ENCODE measurements around the gene KIF2A. TPM values are rescaled to one million over a fixed set of nuclear protein-coding genes. Genes with fewer than 3 reads are reported as not detected.
"Not testable (repeated sequence)": the region's sequence is repeated elsewhere in the genome, so short reads cannot be mapped to it uniquely, and the experiment has no call there.

The KIF2A gene
- total RNA-seq, 1 experiment from 2014 or later = 42.9 TPM

DNA sequence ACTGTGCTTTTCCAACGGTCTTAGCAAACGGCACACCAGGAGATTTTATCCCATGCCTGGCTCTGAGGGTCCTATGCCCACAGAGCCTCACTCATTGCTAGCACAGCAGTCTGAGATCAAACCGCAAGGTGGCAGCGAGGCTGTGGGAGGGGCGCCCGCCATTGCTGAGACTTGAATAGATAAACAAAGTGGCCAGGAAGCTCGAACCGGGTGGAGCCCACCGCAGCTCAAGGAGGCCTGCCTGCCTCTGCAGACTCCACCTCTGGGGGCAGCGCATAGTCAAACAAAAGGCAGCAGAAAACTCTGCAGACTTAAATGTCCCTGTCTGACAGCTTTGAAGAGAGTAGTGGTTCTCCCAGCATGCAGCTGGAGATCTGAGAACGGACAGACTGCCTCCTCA is 14.2 kb upstream of the KIF2A start:
- CTCF ChIA-PET; H3K9me3 ChIP-seq (ENCODE audit: control insufficient read depth in 1 of 2, insufficient read depth in 1 of 2, low read depth in 1 of 2, low read length in 2 of 2); H3K9ac ChIP-seq (ENCODE audit: low read length); intact Hi-C loops (cut with micrococcal nuclease); ATAC-seq; RAD21 ChIA-PET (ENCODE audit: low non-redundant PET in 1 of 2, low total read pairs in 2 of 2, uncharacterized antibody in 2 of 2, unreplicated experiment in 2 of 2); H3K27me3 ChIP-seq (ENCODE audit: insufficient read depth, low read length); POLR2A ChIA-PET; BruUV-seq (replicated peaks); H4K20me1 ChIP-seq (ENCODE audit: insufficient read depth); H3K27ac ChIP-seq (ENCODE audit: low read depth, low read length); DNase-seq (ENCODE audit: low read depth, low spot score); H3K9me2 ChIP-seq (ENCODE audit: insufficient read depth); H2AFZ ChIP-seq (ENCODE audit: low read depth, low read length, poor library complexity, severe bottlenecking); H3K36me3 ChIP-seq (ENCODE audit: control insufficient read depth in 1 of 2, insufficient read depth in 2 of 2, low read length in 2 of 2); H3K4me3 ChIP-seq (replicated peaks in 1 of 2; ENCODE audit: low read depth in 1 of 2, low read length in 2 of 2); H3K79me2 ChIP-seq (ENCODE audit: insufficient read depth, low read length); H3K4me2 ChIP-seq (ENCODE audit: low read length): not testable (repeated sequence)
- H3K4me1 ChIP-seq (ENCODE audit: control insufficient read depth in 1 of 2, insufficient read depth in 2 of 2, low read length in 2 of 2) = peaks cover 0 to 11% of the 10 kb centered on the region in 2 experiments; a peak in 2 of 4 replicates
- peak in 2 of 3 experiments; percentile 21 to 31; a peak in 1 of 6 replicates for TF ChIP-seq CTCF (IDR thresholded peaks at IDR 0.05 in 2 of 3, conservative IDR thresholded peaks at IDR 0.05 in 1 of 3; ENCODE audit: borderline replicate concordance in 1 of 3, insufficient read depth in 1 of 3, low read depth in 2 of 3, low read length in 2 of 3)

DNA sequence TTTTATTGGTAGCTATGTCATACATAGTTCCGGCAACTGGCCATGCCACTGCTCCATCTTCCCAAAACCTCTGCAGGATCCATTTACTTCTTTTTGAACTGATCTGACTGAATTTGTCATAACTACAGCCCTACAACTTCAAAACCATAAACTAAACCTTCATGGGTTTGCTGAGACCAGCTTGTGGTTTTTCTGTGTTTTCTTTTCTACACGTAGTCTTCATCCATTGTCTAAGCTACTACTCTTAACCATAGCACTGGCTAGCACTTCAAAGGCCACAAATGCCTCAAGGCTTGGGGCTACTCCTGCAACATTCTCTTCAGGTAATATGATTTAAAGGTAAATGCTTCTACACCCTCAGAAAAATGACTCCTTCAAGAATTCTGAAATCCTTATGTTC is 9.0 kb upstream of the KIF2A start:
- no peak for DNase-seq (ENCODE audit: low read depth, low spot score)
- Histone ChIP-seq H3K27ac (ENCODE audit: low read depth, low read length) (no peak overlapping the region), H2AFZ (ENCODE audit: low read depth, low read length, poor library complexity, severe bottlenecking) (peak overlapping the region; percentile 55), H3K4me1 (ENCODE audit: control insufficient read depth in 1 of 2, insufficient read depth in 2 of 2, low read length in 2 of 2) (peaks cover 2 to 15% of the 10 kb centered on the region in 2 experiments; a peak in 2 of 4 replicates), H3K9me3 (ENCODE audit: control insufficient read depth in 1 of 2, insufficient read depth in 1 of 2, low read depth in 1 of 2, low read length in 2 of 2) (no peaks in the 10 kb centered on the region), H3K4me2 (ENCODE audit: low read length) (peak overlapping the region; percentile 45; the same call in 1 of the 2 replicates), H3K9ac (ENCODE audit: low read length) (no peak overlapping the region), H3K27me3 (ENCODE audit: insufficient read depth, low read length) (no peaks in the 10 kb centered on the region), H3K9me2 (ENCODE audit: insufficient read depth) (no peaks in the 10 kb centered on the region), H3K4me3 (replicated peaks in 1 of 2; ENCODE audit: low read depth in 1 of 2, low read length in 2 of 2) (no peak overlapping the region), H3K79me2 (ENCODE audit: insufficient read depth, low read length) (no peaks in the 10 kb centered on the region), H4K20me1 (ENCODE audit: insufficient read depth) (no peaks in the 10 kb centered on the region), H3K36me3 (ENCODE audit: control insufficient read depth in 1 of 2, insufficient read depth in 2 of 2, low read length in 2 of 2) (no peaks in the 10 kb centered on the region)
- POLR2A ChIA-PET = interaction anchor here (1.6 kb wide), 1 partner anchor 9 kb away, joined by 4 read pairs; the partner anchor contains the start of gene KIF2A
- TF ChIP-seq CBX3 (IDR thresholded peaks at IDR 0.05; ENCODE audit: low read depth) = no peak
- no peak for TF ChIP-seq JUND (IDR thresholded peaks at IDR 0.05)
- TF ChIP-seq SIN3A (IDR thresholded peaks at IDR 0.05; ENCODE audit: low read depth) = no peak
- no peak for TF ChIP-seq SP1 (IDR thresholded peaks at IDR 0.05; ENCODE audit: low read depth)
- TF ChIP-seq RAD21 (IDR thresholded peaks at IDR 0.05; ENCODE audit: low read depth) = no peak
- no TSS peak for BruUV-seq (replicated peaks)
- no peak for ATAC-seq
- CTCF ChIA-PET = no interaction called here
- RAD21 ChIA-PET (ENCODE audit: low non-redundant PET in 1 of 2, low total read pairs in 2 of 2, uncharacterized antibody in 2 of 2, unreplicated experiment in 2 of 2) = no interaction called here
- intact Hi-C loops (cut with micrococcal nuclease) = no loop called here

All from HCT116 (cell line).